Dendritic cell treated with granulocyte-macrophage colony-stimulating factor and Interleukin-4, amounts not matched to agents 40 ng/mL and 50 ng/mL, for 4 days (primary cell): ENCODE measurements around the gene SYT17.

Experiments
- H3K27ac Mint-ChIP-seq: one replicate; pipeline ENCODE4 v1.8.0; 2022; ENCODE audit warnings: mild to moderate bottlenecking, mixed read lengths
- H3K27me3 Mint-ChIP-seq: one replicate; pipeline ENCODE4 v1.8.0; 2022; ENCODE audit warnings: mild to moderate bottlenecking, mixed read lengths
- H3K36me3 Mint-ChIP-seq: one replicate; pipeline ENCODE4 v1.8.0; 2022; ENCODE audit warnings: low read depth, mixed read lengths
- H3K4me1 Mint-ChIP-seq: one replicate; pipeline ENCODE4 v1.8.0; 2022; ENCODE audit warnings: low read depth, mixed read lengths
- H3K4me3 Mint-ChIP-seq: one replicate; pipeline ENCODE4 v1.8.0; 2022; ENCODE audit warnings: mild to moderate bottlenecking, moderate library complexity, mixed read lengths
- H3K9me3 Mint-ChIP-seq: one replicate; pipeline ENCODE4 v1.8.0; 2022; ENCODE audit warnings: mixed read lengths
- intact Hi-C: fragments of 100-400 bp; cut with micrococcal nuclease; formaldehyde crosslinking; loops from one replicate; pipeline ENCODE4 v1.15.0; 2022

The SYT17 gene

GRCh38 chr16:19307587-19308241 lies 139.7 kb downstream of the SYT17 start:
- Mint-ChIP-seq H3K4me1 (peaks cover 68% of the 10 kb centered on the region), H3K27me3 (peaks cover 2% of the 10 kb centered on the region), H3K4me3 (peak overlapping the region; percentile 63), H3K36me3 (peaks cover 52% of the 10 kb centered on the region), H3K27ac (no peak overlapping the region), H3K9me3 (no peaks in the 10 kb centered on the region)
- intact Hi-C loops = no loop called here

- Mint-ChIP-seq H3K4me1 (peaks cover 68% of the 10 kb centered on the region), H3K9me3 (no peaks in the 10 kb centered on the region), H3K4me3 (no peak overlapping the region), H3K27me3 (peaks cover 2% of the 10 kb centered on the region), H3K36me3 (peaks cover 52% of the 10 kb centered on the region), H3K27ac (no peak overlapping the region)
- intact Hi-C loops = no loop called here
Observed at GRCh38 chr16:19308392-19308791, 140.4 kb downstream of the SYT17 start.

- H3K27me3 Mint-ChIP-seq = peaks cover 2% of the 10 kb centered on the region
- H3K4me1 Mint-ChIP-seq = peaks cover 66% of the 10 kb centered on the region
- no peak overlapping the region for H3K4me3 Mint-ChIP-seq
- H3K27ac Mint-ChIP-seq = no peak overlapping the region
- H3K36me3 Mint-ChIP-seq = peaks cover 52% of the 10 kb centered on the region
- H3K9me3 Mint-ChIP-seq = no peaks in the 10 kb centered on the region
- intact Hi-C loops = no loop called here
Observed at GRCh38 chr16:19309178-19309577, 141.1 kb downstream of the SYT17 start.

GRCh38 chr16:19314718-19315425 lies 146.8 kb downstream of the SYT17 start:
- H3K9me3 Mint-ChIP-seq = no peaks in the 10 kb centered on the region
- peaks cover 41% of the 10 kb centered on the region for H3K4me1 Mint-ChIP-seq
- no peak overlapping the region for H3K4me3 Mint-ChIP-seq
- peaks cover 18% of the 10 kb centered on the region for H3K36me3 Mint-ChIP-seq
- peaks cover 21% of the 10 kb centered on the region for H3K27me3 Mint-ChIP-seq
- no peak overlapping the region for H3K27ac Mint-ChIP-seq
- intact Hi-C loops = no loop called here

GRCh38 chr16:19315889-19316433 lies 147.9 kb downstream of the SYT17 start:
- H3K36me3 Mint-ChIP-seq = peaks cover 7% of the 10 kb centered on the region
- peaks cover 41% of the 10 kb centered on the region for H3K4me1 Mint-ChIP-seq
- intact Hi-C loops = no loop called here
- peaks cover under 1% of the 10 kb centered on the region for H3K9me3 Mint-ChIP-seq
- no peak overlapping the region for H3K27ac Mint-ChIP-seq
- H3K4me3 Mint-ChIP-seq = no peak overlapping the region
- H3K27me3 Mint-ChIP-seq = peaks cover 23% of the 10 kb centered on the region

- intact Hi-C loops = no loop called here
- Mint-ChIP-seq H3K9me3 (peaks cover 8% of the 10 kb centered on the region), H3K36me3 (no peaks in the 10 kb centered on the region), H3K27ac (no peak overlapping the region), H3K27me3 (peaks cover 27% of the 10 kb centered on the region), H3K4me1 (peaks cover 32% of the 10 kb centered on the region), H3K4me3 (no peak overlapping the region)
Observed at GRCh38 chr16:19316846-19317245, 148.8 kb downstream of the SYT17 start.
